ENCODE results near the gene KCNA2. TPM values are rescaled to one million over a fixed set of nuclear protein-coding genes. Genes with fewer than 3 reads are reported as not detected.

KCNA2 gene
- total RNA-seq, 1 donor from 2014 or later: 0.71 TPM

DNA sequence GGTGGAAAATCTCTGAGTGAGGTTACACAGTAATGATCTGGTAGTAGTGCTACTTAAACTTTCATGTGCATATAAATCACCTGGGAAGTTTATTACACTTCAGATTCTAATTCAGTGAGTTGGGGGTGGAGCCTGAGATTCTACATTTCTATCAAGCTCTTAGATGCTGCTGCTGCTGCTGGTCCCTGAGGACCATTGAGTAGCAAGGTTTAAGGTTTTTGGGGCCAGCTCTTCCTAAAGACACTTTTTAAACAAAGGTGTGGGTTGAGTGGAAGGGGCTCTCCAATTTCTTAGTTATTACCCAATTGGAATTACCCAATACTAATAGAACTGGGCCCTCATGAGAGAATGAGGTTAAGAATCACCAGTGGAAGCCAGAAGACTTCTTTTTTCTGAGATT lies 39.1 kb upstream of the KCNA2 start:
- DNase-seq: no peak
- no peaks in the 10 kb centered on the region for H3K9me3 ChIP-seq (replicated peaks)
- peak overlapping the region; percentile 30 for H3K27ac ChIP-seq (replicated peaks)
- H3K27me3 ChIP-seq (ENCODE audit: low read depth): peaks cover 78% of the 10 kb centered on the region
- no peak for TF ChIP-seq CTCF (IDR thresholded peaks at IDR 0.05; ENCODE audit: borderline replicate concordance)
- H3K4me1 ChIP-seq: peaks cover 16% of the 10 kb centered on the region
- H3K36me3 ChIP-seq: no peaks in the 10 kb centered on the region
- H3K4me3 ChIP-seq: no peak overlapping the region
- intact Hi-C loops (cut with micrococcal nuclease): no loop called here

DNA sequence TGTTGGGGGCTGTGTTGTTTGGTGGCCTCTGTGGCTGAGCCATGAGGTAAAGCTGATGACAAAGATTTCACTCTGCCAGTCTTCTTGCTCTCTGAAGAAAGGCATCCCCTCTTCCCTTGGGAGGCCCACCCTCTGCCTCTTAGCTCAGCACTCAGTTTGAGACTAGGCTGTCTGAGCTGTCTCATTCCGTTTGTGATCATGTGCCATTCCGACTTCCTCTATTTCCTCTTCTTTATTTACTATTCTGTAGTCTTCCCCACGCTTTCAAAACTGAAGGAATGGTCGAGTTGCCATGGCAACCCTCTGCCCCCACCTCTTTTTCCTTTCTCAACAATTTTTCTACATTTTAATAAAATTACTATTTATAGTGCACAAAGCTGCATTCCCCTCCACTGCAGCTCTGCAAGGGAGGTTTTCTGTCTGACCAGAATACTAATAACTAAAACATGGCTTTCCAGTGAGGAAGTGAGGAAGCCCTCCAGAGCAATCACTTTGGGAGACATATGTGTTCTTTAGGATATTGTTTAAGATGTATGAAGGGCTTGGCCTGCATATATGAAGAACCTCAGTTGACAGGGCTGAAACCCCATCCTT lies 37.8 kb upstream of the KCNA2 start:
- Histone ChIP-seq H3K27ac (replicated peaks) (no peak overlapping the region), H3K36me3 (no peaks in the 10 kb centered on the region), H3K4me3 (no peak overlapping the region), H3K9me3 (replicated peaks) (no peaks in the 10 kb centered on the region), H3K27me3 (ENCODE audit: low read depth) (peaks cover 83% of the 10 kb centered on the region), H3K4me1 (peaks cover 22% of the 10 kb centered on the region)
- intact Hi-C loops (cut with micrococcal nuclease): no loop called here
- no peak for DNase-seq
- TF ChIP-seq CTCF (IDR thresholded peaks at IDR 0.05; ENCODE audit: borderline replicate concordance): no peak

DNA sequence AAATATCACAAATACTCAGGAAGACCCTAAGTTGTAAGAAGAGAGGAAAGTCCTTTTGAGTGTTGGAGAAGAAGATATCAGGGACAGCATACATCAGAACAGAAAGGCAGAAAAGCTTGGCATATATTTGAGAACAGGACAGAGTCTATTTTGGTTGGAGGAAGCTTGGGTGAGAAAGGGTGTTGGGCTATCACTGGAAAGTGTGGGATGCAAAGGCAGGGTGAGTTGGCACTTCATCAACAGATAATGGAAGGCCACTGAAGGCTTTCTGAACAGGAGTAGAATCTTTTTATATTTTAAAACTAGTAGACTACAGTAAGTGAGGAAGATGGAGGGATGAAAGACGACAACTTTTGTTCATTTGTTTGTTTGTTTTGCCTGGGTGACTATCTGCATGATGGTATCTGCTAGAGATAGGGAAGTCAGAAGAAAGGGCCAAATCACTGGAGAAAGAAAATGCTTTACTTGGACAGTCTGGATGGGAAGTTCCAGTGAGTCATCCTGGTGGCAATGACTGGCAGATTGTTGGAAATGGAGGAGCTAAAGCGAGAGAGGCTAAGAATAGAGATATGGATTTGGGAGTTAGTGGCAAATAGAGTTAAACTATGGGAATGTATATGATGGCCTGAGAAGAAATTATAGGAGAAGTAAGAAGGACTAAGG lies 33.7 kb upstream of the KCNA2 start:
- Histone ChIP-seq H3K36me3 (no peaks in the 10 kb centered on the region), H3K4me3 (no peak overlapping the region), H3K9me3 (replicated peaks) (no peaks in the 10 kb centered on the region), H3K4me1 (peaks cover 11% of the 10 kb centered on the region), H3K27ac (replicated peaks) (no peak overlapping the region), H3K27me3 (ENCODE audit: low read depth) (peaks cover 56% of the 10 kb centered on the region)
- TF ChIP-seq CTCF (IDR thresholded peaks at IDR 0.05; ENCODE audit: borderline replicate concordance): no peak
- no peak for DNase-seq
- intact Hi-C loops (cut with micrococcal nuclease): no loop called here

DNA sequence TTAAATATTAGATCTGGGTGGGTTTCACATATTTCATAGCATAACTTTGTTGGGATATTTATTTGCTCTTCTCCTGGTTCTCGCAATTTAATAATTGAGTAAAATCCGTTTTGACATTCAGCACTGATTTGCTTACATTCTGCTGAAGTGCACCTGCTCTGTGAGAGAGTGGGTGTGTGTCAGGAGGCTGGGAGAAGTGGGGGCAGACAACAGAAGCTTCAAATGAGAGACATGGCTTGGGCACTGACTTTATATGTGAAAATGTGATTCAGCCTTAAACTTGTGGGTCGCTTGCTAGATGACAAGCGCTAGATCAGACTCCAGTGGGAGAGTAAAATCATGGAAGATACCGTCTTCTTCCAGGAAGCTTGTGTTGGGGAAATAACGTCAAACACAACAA lies 32.4 kb upstream of the KCNA2 start:
- Histone ChIP-seq H3K4me1 (peaks cover 24% of the 10 kb centered on the region), H3K27me3 (ENCODE audit: low read depth) (peaks cover 43% of the 10 kb centered on the region), H3K27ac (replicated peaks) (no peak overlapping the region), H3K4me3 (no peak overlapping the region), H3K36me3 (no peaks in the 10 kb centered on the region), H3K9me3 (replicated peaks) (no peaks in the 10 kb centered on the region)
- TF ChIP-seq CTCF (IDR thresholded peaks at IDR 0.05; ENCODE audit: borderline replicate concordance): no peak
- DNase-seq: no peak
- intact Hi-C loops (cut with micrococcal nuclease): no loop called here

GRCh38 chr1:110638058-110638457 lies 31.9 kb upstream of the KCNA2 start:
- intact Hi-C loops (cut with micrococcal nuclease): no loop called here
- Histone ChIP-seq H3K4me1 (peaks cover 24% of the 10 kb centered on the region), H3K36me3 (no peaks in the 10 kb centered on the region), H3K27ac (replicated peaks) (no peak overlapping the region), H3K27me3 (ENCODE audit: low read depth) (peaks cover 38% of the 10 kb centered on the region), H3K9me3 (replicated peaks) (no peaks in the 10 kb centered on the region), H3K4me3 (no peak overlapping the region)
- DNase-seq: no peak
- TF ChIP-seq CTCF (IDR thresholded peaks at IDR 0.05; ENCODE audit: borderline replicate concordance): no peak

All from left ventricle myocardium inferior (tissue), 1 donor.